ENCODE measurements around the gene PPFIA4. TPM values are rescaled to one million over a fixed set of nuclear protein-coding genes. Genes with fewer than 3 reads are reported as not detected.

PPFIA4 gene
- total RNA-seq, 1 donor from 2014 or later: 9.1 TPM

DNA sequence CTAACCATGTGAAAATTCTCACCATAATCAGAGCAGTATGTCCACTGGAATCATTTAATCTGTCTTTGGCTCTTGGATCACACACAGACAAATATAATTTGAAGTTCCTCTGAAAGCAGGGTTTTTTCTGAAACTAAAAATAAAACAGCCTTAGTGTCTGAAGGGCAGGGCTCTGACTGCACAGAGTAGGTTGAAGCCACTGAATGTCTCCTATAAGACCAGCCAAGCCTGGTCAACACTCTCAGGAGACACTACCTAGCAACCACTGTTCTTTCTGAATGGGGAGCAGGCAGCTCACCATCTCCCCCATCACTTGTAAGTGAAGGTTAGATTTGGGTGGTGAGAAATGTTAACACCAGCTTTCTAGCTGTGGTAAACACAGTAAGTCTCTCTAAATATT lies 35.2 kb upstream of the PPFIA4 start:
- Mint-ChIP-seq H3K4me1 (ENCODE audit: low read depth, unreplicated experiment) (peaks cover 6% of the 10 kb centered on the region), H3K4me3 (ENCODE audit: unreplicated experiment) (no peak overlapping the region), H3K9me3 (ENCODE audit: unreplicated experiment) (peaks cover 2% of the 10 kb centered on the region), H3K27me3 (ENCODE audit: low read depth, unreplicated experiment) (peaks cover 26% of the 10 kb centered on the region), H3K27ac (ENCODE audit: unreplicated experiment) (no peak overlapping the region), H3K36me3 (ENCODE audit: low read depth, unreplicated experiment) (no peaks in the 10 kb centered on the region)
- TF ChIP-seq EZH2 (IDR thresholded peaks at IDR 0.05; ENCODE audit: insufficient read depth, low read length): no peak
- TF ChIP-seq CTCF (IDR thresholded peaks at IDR 0.05; ENCODE audit: insufficient read depth, low read depth, low read length): no peak
- Histone ChIP-seq H3K36me3 (ENCODE audit: insufficient read depth, low read length) (no peaks in the 10 kb centered on the region), H3K9ac (ENCODE audit: low read length) (no peak overlapping the region), H3K4me2 (ENCODE audit: low read length) (no peak overlapping the region), H3K4me3 (ENCODE audit: insufficient read depth, low read depth, low read length) (no peak overlapping the region), H3K79me2 (ENCODE audit: insufficient read depth, low read length) (no peaks in the 10 kb centered on the region), H2AFZ (ENCODE audit: low read depth, low read length) (no peak overlapping the region), H3K27ac (ENCODE audit: low read depth, low read length) (no peak overlapping the region), H3K4me1 (ENCODE audit: insufficient read depth, low read length) (no peaks in the 10 kb centered on the region), H3K9me3 (ENCODE audit: insufficient read depth, low read depth, low read length) (no peaks in the 10 kb centered on the region), H3K27me3 (ENCODE audit: insufficient read depth, low read length) (peaks cover 43% of the 10 kb centered on the region), H4K20me1 (ENCODE audit: insufficient read depth, low read length) (no peaks in the 10 kb centered on the region)
- DNase-seq (ENCODE audit: low read depth) (no peak), FAIRE-seq (no peak)

- Mint-ChIP-seq H3K36me3 (ENCODE audit: low read depth, unreplicated experiment) (no peaks in the 10 kb centered on the region), H3K4me1 (ENCODE audit: low read depth, unreplicated experiment) (peaks cover 8% of the 10 kb centered on the region), H3K27me3 (ENCODE audit: low read depth, unreplicated experiment) (peaks cover 17% of the 10 kb centered on the region), H3K27ac (ENCODE audit: unreplicated experiment) (no peak overlapping the region), H3K4me3 (ENCODE audit: unreplicated experiment) (no peak overlapping the region), H3K9me3 (ENCODE audit: unreplicated experiment) (no peaks in the 10 kb centered on the region)
- H3K27me3 ChIP-seq (ENCODE audit: insufficient read depth, low read length): peaks cover 44% of the 10 kb centered on the region
- H4K20me1 ChIP-seq (ENCODE audit: insufficient read depth, low read length): no peaks in the 10 kb centered on the region
- no peak overlapping the region for H3K4me3 ChIP-seq (ENCODE audit: insufficient read depth, low read depth, low read length)
- DNase-seq (ENCODE audit: low read depth) (no peak), FAIRE-seq (no peak)
- no peak overlapping the region for H3K27ac ChIP-seq (ENCODE audit: low read depth, low read length)
- TF ChIP-seq EZH2 (IDR thresholded peaks at IDR 0.05; ENCODE audit: insufficient read depth, low read length) (no peak), CTCF (IDR thresholded peaks at IDR 0.05; ENCODE audit: insufficient read depth, low read depth, low read length) (no peak)
- no peak overlapping the region for H3K4me2 ChIP-seq (ENCODE audit: low read length)
- no peak overlapping the region for H3K9ac ChIP-seq (ENCODE audit: low read length)
- no peaks in the 10 kb centered on the region for H3K4me1 ChIP-seq (ENCODE audit: insufficient read depth, low read length)
- no peak overlapping the region for H2AFZ ChIP-seq (ENCODE audit: low read depth, low read length)
- no peaks in the 10 kb centered on the region for H3K79me2 ChIP-seq (ENCODE audit: insufficient read depth, low read length)
- no peaks in the 10 kb centered on the region for H3K36me3 ChIP-seq (ENCODE audit: insufficient read depth, low read length)
- no peaks in the 10 kb centered on the region for H3K9me3 ChIP-seq (ENCODE audit: insufficient read depth, low read depth, low read length)
Observed at GRCh38 chr1:202994756-202995155, 31.5 kb upstream of the PPFIA4 start.

GRCh38 chr1:202998836-202999750 lies 27.2 kb upstream of the PPFIA4 start:
- Mint-ChIP-seq H3K4me3 (ENCODE audit: unreplicated experiment) (no peak overlapping the region), H3K36me3 (ENCODE audit: low read depth, unreplicated experiment) (no peaks in the 10 kb centered on the region), H3K27me3 (ENCODE audit: low read depth, unreplicated experiment) (peaks cover 17% of the 10 kb centered on the region), H3K4me1 (ENCODE audit: low read depth, unreplicated experiment) (peaks cover 6% of the 10 kb centered on the region), H3K9me3 (ENCODE audit: unreplicated experiment) (no peaks in the 10 kb centered on the region), H3K27ac (ENCODE audit: unreplicated experiment) (no peak overlapping the region)
- no peaks in the 10 kb centered on the region for H4K20me1 ChIP-seq (ENCODE audit: insufficient read depth, low read length)
- H3K36me3 ChIP-seq (ENCODE audit: insufficient read depth, low read length): no peaks in the 10 kb centered on the region
- peak overlapping the region; percentile 5 for H3K9ac ChIP-seq (ENCODE audit: low read length)
- H2AFZ ChIP-seq (ENCODE audit: low read depth, low read length): peak overlapping the region; percentile 67
- no peaks in the 10 kb centered on the region for H3K9me3 ChIP-seq (ENCODE audit: insufficient read depth, low read depth, low read length)
- H3K4me2 ChIP-seq (ENCODE audit: low read length): peak overlapping the region; percentile 67
- no peaks in the 10 kb centered on the region for H3K4me1 ChIP-seq (ENCODE audit: insufficient read depth, low read length)
- no peak for TF ChIP-seq EZH2 (IDR thresholded peaks at IDR 0.05; ENCODE audit: insufficient read depth, low read length)
- TF ChIP-seq CTCF (IDR thresholded peaks at IDR 0.05; ENCODE audit: insufficient read depth, low read depth, low read length): peak; percentile 85
- H3K27me3 ChIP-seq (ENCODE audit: insufficient read depth, low read length): peaks cover 28% of the 10 kb centered on the region
- no peak overlapping the region for H3K4me3 ChIP-seq (ENCODE audit: insufficient read depth, low read depth, low read length)
- DNase-seq (ENCODE audit: low read depth) (peak; percentile 12), FAIRE-seq (no peak)
- no peak overlapping the region for H3K27ac ChIP-seq (ENCODE audit: low read depth, low read length)
- no peaks in the 10 kb centered on the region for H3K79me2 ChIP-seq (ENCODE audit: insufficient read depth, low read length)
